Activated CD4-positive, alpha-beta T cell treated with anti-CD3 and anti-CD28 coated beads, Interleukin-2, amount 50 U/mL, for 1 hour (primary cell): ENCODE results near the gene ATP2B2.

Experiments used
- DNase-seq: peaks from one replicate; pipeline ENCODE4 v3.0.0-alpha.2; 2020

Gene ATP2B2

DNA sequence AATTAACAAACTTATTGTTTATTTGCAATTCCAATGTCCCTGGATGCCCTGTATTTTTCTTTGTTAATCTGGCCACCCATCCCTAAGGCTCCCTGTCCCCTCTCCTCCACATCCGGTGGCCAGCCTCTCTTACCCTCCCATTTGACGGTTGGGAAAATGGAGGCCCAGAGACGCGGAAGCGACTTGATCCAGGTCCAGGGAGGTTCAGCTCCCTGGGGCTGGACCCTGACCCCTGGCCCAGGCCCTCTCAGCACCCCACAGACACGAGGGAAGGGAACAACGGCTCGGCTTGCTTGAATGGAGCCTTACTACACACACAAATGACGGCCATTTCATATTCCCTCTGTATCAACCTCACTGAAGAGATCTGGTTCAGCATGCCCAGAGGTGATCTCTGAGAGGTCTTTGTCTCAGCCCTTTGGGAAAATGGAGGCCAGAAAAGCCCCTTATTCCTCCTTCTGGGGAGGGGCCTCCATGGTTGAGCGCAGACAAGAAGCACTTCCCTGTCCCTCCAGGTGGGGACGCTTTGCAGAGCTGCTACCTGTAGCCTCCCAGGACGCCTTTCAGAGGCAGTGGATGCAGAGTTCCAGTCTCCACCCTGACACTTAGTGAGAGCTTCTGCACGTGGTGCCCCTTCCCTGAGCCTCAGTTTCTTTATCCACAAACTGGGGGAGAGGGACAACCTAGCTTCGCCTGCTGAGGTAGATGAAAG lies 82.1 kb downstream of the ATP2B2 start:
- DNase-seq, result no peak

DNA sequence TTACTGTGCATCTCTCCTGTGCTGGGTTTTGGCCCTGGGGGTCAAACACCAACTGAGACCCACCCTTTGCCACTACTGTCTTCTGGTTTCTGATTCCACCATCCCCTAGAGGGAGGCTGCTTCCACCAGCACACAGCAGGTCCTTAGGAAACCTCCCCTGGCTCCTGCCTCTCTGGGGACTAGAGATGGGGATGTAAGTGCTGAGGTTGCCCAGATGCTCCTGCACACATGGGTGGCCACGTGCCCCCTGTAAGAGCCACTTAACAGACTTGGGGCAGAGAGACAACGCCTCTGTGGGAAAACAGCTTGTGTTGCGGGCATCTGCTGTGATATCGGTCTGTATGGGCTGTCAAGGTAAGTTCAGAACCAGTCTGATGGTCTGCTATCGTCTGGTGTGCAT lies 83.4 kb downstream of the ATP2B2 start:
- DNase-seq, result no peak

DNA sequence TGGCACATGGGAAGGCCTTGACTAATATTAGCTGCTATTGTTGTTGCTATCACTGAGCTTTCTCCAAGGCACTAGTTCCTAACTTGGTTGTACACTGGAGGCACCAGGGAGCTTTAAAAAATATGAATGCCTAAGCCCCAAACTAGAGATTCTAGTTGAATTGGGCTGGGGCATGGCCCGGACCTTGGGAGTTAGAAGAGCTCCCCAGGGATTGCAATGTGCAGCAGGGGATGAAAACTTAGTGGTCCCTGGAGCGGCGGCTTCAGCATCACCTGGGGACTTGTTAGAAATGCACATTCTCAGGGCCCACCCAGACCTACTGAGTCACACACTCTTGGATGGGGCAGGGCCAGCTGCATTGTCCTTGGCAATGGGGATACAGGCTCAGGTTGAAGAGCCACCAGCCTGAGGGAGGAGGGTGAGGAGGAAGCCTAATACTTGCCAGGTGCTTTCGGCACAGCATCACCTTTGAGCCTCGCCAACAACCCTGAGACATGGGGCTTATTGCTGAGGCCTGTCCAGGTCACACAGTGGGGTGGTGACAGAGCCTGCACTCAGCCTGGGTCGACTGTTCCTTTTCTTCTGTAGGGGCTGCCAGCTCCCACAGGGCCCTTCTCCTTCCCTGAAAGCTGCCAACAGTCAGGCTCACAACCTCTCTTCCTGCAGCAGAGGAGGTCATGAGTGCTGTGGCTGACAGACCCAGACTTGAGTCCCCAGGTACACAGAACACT lies 84.5 kb downstream of the ATP2B2 start:
- DNase-seq, result no peak

DNA sequence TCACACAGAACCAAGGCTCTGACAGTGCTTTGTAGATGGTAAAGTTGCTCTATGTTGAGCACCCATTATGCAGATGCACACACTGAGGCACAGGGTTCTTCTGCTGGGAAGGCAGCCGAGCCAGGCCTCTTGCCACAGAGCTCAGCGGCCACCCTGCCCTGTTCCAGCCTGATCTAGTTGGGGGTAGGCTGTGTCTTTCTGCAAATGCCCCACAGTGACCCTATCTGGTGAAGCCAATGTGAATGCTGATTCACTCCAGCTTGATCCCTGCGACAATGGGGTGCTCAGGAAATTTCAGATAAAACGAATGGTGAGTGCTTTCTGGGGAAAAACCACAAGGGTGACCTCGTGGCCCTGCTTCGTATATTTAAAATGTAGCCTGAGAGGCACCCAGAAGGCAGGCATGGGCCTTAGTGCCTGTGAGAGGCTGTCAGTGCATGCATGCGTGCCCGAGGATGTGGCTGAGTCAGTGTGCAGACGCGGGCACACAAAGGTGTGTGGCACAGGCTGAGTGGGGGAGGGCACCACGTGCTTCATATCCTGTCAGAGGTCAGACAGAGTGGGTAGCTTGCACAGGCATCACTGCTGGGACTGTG lies 85.7 kb downstream of the ATP2B2 start:
- DNase-seq, result peak; percentile 18

DNA sequence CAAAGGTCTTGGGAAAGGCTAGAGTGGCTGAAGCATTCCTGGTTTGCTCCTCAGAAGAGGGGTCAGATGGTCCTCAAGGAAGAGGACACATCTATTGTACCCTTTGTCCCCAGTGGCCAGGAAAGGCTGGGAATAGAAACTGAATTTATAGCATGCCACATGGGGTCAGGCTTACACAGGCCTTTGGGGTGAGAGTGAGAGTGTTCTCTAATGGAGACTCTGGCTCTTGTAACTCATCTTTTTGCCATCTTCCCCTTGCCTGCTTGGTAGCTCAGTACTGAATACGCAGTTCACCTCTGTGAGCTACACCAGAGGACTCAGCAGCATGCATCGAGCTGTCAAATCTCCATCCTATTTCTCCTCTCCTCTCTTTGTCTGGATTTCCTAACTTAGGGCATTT lies 87.5 kb downstream of the ATP2B2 start:
- no peak for DNase-seq

DNA sequence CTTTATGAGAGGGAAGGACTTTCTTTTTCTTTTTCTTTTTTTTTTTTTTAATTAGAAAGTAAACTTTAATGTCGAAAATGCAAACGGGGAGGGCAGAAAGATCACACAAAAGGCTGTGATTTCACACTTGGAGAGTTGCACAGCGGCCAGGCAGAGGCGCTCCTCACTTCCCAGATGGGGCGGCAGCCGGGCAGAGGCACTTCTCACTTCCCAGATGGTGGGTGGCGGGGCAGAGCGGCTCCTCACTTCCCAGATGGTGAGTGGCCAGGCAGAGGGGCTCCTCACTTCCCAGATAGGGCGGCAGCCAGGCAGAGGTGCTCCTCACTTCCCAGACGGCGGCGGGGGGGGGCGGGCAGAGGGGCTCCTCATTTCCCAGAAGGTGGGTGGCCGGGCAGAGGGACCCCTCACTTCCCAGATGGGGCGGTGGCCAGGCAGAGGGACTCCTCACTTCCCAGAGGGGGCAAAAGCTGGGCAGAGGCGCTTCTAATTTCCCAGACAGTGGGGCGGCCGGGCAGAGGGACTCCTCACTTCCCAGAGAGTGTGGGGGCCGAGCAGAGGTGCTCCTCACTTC lies 88.6 kb downstream of the ATP2B2 start:
- DNase-seq, result no peak

DNA sequence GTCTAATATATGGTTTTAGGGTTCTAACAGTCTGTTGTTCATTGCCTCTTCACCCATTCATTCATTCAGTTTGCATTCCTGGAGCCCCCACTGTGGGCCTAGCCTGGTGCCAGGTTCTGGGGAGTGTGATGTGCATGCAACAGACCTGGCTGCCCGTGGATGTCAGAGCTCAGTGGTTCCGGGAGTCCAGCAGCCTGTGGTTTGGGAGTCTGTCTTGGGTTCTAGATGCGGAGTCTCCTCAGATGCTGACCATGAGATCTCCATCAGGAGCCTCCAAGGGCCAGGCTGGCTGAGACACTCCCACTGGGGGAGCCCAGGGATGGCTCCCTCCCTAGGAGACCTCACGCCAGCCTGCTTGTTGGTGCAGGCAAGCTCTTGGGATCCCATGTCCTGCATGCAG lies 92.3 kb downstream of the ATP2B2 start:
- no peak for DNase-seq

DNA sequence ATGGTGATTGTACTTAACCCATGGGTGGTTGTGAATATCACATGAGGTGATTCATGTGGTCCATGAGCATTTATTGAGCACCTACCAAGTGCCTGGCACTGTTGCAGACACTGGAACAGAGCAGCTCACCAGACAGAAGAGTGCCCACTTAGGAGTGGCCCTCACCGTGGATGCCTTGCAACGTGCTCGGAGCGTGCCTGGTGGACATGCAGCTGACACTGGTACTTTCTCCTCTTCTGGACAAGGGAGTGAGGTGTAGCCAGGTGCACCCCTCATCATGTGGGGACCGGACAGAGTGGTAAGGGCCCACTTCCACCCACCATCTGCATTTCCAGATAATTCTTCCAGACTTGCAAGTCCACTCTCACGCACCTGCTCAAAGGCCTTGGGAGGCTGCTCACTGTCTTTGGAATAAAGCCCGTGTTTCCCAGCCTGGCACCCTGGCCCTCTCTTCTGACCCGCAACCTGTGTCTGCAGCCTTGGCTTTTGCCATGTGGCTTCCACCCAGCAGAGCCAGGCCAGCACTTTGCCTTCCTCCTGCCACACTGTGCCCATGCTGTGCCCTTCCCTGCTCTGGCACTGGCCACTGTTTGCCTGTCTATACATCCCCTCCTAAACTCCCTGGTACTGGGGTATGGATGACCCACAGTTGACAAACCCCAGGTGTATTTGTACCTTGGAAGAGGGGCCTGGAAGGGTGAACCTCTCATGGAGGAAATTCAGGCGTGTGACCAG lies 93.6 kb downstream of the ATP2B2 start:
- DNase-seq, result no peak

DNA sequence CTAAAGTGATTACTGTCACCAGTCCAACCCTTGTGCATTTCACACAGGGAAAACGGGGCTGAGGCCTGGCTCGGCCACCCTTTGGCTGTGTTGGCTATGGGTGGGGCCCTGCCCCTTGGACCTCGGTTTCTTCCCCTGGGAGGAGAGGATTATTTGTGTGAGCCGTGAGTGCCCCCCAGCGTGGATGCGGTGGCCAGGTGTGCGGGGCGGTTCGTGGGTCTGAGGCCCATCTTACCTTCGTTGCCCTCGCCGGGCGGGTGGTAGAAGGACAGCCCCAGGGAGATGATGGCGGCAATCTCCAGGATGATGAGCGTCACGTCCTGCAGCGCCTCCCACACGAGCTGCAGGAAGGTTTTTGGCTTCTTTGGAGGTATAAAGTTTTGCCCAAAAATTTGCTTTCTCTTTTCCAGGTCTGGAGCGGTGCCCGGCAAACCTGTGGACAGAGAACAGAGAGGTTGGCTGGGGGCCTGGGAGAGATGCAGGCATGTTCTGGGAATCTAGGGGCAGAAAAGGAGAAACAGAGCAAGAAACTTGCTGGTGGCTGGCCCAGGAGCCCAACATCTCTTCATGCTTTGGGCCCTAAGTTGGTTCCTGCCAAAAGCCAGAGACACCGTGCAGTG lies 94.9 kb downstream of the ATP2B2 start:
- DNase-seq, result no peak

DNA sequence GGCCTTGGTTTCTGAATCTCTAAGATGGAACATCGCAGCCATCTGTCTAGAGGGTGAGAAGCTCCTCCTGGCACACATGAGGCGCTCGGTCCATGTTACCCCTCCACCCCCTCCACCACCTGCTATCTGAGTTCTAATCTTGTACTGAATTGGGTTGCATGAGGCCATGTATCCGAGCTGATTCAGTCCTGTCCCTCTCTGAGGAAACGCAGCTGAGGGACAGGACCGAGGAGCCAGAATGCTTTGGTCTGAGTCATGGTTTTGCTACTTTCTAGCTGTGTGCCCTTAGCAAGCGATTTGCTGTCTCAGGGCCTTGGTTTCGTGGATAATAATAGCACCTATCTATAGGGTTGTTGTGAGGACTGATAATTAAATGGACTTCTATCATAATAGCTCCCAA lies 96.7 kb downstream of the ATP2B2 start:
- no peak for DNase-seq

DNA sequence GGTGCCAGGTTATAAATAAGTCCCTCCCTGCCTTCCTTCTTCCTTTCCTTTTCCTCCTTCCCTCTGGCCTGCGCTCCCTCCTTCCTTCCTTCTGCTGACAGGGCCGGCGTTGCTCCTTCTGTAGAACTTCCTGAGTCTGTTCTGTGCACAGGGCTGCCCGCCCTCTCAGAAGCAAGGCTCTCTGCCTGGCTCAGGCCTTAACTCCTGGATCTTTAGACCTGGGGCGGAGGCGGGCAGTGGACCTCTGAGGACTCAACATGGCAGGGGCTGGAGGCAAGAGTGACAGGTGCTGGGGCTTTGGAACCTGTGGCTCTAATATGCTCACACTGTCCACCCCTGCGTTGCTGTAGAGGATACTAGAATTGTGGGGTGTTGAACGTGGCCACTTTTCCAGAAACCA lies 98.0 kb downstream of the ATP2B2 start:
- no peak for DNase-seq

DNA sequence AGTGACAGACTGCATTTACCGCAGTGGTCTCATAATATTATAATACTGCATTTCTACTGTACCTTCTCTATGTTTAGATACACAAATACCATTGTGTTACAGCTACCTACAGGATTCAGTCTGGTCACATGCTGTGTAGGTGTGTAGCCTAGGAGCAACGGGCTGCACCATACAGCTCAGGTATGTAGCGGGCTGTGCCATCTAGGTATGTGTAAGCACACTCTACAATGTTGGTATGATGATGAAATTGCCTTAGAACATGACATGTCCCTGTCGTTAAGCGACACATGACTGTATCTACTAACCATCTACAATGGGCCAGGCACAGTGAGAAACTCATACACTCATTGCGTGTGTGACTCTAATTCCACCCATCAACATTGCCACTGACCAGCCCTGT lies 99.0 kb downstream of the ATP2B2 start:
- DNase-seq, result no peak

DNA sequence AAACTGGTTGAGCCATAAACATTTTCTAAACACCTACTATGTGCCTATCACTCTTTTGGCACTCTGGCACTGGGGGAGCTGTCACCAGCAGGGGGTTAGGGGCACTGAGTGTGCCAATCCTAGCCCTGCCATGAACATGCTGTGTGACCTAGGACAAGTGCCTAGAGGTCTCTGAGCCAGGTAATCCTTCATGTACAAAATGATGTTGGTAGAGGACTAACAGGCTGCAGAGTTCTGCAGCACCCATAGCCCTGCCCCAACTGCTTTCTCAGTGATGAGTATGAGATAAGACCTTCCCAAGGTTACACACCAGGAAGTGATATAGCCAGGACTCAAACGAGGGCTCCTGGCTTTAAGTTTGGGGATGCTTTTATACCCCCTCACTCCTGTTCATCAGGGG lies 99.6 kb downstream of the ATP2B2 start:
- DNase-seq, result no peak

DNA sequence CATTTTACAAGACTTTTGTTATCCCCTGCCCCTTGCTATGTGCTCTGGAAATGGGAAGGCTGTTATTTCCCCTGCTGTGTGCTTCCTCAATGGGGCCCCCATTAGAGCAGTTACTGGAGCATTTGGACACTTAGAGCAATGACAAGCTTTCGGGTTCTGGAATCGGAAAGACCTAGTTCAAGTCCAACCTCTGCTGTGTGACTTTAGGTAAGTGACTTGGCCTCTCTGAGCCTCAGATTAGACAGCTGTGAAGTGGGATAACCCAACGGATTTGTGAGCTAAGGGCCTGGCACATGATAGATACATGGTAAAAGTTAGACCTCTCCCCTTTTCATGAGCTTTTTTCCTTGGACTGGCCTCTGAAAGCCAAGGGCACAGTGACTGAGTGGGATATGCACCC lies 100.5 kb downstream of the ATP2B2 start:
- no peak for DNase-seq

DNA sequence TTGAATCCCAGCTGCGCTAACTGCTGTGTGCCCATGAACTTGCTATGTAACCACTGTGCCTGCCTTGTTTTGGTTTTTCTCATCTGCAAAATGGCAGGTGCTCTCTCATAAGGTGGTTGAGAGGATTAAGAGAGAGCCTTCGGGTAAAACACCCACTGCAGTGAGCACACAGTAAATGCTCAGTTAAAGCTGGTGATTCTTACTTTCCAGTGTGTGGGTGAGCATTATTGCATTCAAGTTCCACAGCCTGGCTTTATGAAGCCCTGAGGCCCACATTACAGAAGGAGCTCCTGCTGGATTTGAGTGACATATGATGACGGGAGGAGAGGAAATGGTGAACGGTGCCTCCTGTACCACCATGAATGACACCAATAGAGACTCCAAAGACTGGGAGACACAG lies 101.0 kb downstream of the ATP2B2 start:
- DNase-seq, result no peak

DNA sequence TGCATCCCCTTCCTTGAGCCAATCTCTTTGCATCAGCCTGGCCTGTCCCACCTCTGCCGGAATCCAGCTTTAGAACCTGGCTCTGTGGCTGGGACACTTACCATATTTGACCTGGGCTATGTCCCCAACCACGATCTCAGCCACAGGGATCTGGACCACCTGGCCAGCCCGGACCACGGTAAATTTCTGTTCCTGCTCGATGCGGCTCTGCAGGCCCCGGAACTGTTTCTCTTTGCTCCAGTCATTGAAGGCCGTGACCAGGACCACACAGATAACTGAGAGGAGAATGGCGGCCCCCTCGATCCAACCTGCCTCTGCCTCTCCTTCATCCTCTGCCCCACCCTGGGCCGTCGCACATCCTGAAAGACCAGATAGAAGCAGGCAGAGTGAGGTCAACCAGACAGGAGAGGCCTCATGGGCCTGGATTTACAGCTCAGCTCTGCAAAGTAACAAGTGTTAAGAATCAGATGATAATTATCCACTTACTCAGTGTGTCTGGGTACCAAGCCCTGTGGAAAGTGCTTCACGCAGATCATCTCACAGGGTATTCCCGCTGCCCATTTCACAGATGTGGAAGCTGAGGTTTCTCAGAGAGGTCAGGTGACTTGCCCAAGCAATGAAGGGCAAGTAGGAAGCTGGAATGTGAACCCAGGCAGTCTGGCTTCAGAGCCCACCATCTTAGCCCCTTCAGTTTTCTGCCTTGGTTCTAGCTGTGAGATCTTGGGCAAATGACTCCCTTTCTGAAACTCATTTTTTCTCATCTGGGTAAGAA lies 103.2 kb downstream of the ATP2B2 start:
- no peak for DNase-seq

DNA sequence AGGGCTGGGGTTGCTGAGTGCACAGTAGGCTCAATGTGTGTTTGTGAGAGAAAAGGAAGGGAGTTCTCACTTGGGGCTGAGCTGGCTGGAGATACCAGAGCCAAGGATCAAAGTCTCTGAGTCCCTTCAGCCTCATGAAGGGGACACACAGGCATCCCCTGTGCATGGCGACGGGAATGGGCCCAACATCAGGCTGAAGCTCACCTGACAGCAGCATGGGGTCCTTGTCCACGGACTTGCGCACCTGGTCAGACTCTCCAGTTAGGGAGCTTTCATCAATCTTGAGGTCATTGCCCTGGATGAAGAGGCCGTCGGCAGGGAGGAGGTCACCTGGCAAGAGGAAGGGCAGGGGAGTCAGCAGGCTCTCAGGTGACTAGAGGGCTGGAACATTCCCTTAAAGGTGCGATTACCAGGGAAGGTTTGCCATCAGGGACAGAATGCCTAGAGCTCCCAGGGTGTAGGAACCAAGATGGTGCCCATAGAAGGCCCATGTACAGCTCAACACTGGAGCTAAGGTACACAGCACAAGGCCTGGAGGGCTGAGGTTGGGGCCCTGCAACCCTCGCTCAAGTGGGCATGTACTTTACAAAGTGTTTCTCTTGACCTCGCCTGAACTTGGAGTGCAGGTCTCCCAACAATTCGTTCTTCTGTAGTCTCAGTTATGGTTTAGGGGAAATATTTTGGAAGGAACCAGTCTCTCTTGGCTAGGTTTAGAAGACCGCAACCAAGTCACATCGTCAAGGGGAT lies 104.5 kb downstream of the ATP2B2 start:
- DNase-seq, result no peak

DNA sequence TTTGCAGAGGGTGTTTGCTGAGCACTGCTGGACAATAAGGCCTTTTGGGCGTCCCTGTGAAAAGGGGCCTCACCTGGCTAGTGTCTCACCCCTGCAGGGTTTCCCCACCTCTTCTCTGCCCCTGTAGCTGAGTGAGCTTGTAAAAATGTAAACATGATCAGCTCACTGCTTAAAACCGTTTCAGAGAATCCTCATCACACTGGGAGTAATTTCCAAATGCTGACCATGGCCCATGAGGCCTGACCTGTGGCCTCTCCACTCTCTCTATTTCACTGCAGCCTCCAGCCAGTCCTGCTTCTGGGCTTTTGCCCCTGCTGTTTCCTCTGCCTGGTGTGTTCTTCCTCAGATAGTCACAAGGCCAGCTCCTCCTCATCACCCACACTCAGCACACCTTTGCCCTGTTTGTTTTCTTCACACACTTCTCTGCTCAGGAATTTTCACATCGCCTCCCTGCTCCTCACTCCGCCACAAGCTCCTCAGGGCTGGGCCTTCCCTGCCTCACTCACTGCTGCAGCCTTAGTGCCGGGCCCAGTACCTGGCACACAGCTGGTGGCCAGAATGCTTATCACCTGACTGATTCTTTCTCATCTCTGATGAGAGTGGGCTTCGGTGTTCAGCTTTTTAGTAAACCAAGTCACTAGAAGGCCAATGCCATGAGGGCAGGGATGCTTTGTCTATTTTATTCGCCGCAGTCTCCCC lies 105.2 kb downstream of the ATP2B2 start:
- DNase-seq, result no peak

DNA sequence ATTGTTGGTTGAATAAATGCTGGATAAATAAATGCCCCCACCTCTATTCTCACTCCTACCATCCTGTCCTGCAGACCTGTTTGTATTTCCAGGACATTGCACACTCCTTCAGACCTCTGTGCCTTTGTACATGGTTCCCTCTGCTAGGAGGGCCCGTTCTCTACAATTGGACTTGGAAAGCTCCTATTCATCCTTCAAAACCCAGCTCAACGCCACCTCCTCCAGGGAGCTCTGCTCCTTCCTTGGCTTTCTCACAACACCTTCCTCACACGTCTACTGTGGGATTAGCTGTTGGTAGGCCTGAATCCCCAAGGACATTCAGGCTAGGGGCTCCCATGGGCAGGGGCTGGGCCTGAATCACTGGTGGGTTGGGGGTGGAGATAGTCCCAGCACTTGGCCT lies 105.8 kb downstream of the ATP2B2 start:
- no peak for DNase-seq

DNA sequence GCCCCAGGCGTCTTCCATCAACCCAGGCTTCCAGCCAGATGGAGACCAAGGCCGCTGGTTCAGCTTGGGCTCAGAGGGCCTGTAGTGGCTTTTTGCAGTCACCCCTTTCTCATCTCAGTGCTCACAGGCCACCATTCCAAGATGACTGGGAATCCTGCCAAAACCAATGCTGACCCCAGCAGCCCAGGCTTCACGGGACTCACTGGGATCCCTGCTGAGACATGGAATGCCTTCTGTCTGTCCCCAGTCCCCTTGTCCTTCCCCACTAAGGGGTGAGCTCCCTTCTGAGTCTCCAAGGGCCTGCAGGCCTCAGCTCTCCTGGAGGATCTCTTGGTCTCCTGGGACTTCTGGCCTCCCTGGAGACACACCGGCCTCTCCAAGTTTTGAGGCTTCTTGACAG lies 107.0 kb downstream of the ATP2B2 start:
- no peak for DNase-seq

DNA sequence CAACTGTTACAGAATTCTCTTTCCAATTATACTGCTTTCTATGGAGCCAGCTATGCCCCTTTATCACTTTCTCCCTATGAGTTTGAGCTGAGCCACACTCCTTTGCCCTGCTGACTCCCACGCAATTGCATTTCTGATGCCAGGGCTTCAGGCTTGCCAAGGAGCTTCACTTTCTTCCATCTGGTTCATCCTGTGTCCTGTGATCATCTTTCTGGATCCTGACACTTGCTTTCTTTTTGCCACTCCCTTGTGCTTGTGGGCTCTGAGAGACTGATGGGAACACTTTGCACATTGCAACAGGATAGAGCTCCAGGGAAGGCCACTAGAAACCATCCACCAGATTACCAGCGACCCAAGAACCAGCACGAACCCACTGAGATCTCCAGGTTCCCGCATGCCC lies 107.5 kb downstream of the ATP2B2 start:
- no peak for DNase-seq
